A549 (cell line): Measurements from ENCODE around the gene DIS3L2. TPM values are rescaled to one million over a fixed set of nuclear protein-coding genes. Genes with fewer than 3 reads are reported as not detected.

Experiments used
- ATAC-seq, 2 experiments: fragments of 200-7000 bp in 1 of 2; fragments of >200 bp in 1 of 2; cut with Nextera tagmentation in 1 of 2; cut with Tn5 transposase in 1 of 2; 3 replicates each; pipeline versions ENCODE4 v1.8.0 to v1.9.1; 2018 to 2020; ENCODE audit warnings: mild to moderate bottlenecking in 1 of 2, moderate library complexity in 1 of 2
- CTCF ChIA-PET: fragments of 300-600 bp; sonication (Branson Sonifier 250); formaldehyde crosslinking; extraction: SDS; loops from one replicate; lab custom pipeline; 2021; ENCODE audit warnings: antibody characterized with exemption, inconsistent platforms; lab: Yijun Ruan, JAX
- POLR2A ChIA-PET: fragments of 350-600 bp; formaldehyde crosslinking; extraction: SDS; loops from one replicate; lab custom pipeline; 2021; ENCODE audit warnings: antibody characterized with exemption, inconsistent platforms; lab: Yijun Ruan, JAX
- DNase-seq, 2 experiments: peaks; one replicate each; pipeline versions ENCODE4 v3.0.0 to v3.0.0-alpha.2; 2011 to 2016; ENCODE audit warnings: low read depth in 1 of 2, low spot score in 1 of 2
- FAIRE-seq: peaks from 2 replicates; lab custom pipeline; 2011; peaks lifted over from hg19 to GRCh38; lab: Jason Lieb, UNC
- H3K27ac ChIP-seq, 2 experiments: fragments of >200 bp; sonication (Bioruptor Twin); formaldehyde crosslinking; 3 replicates each; pipeline ENCODE4 v1.5.1; 2016 to 2017
- H3K4me1 ChIP-seq: fragments of >200 bp; sonication (Bioruptor Twin); formaldehyde crosslinking; 3 replicates; pipeline ENCODE4 v1.6.1; 2016
- H3K4me2 ChIP-seq: fragments of >200 bp; sonication (Bioruptor Twin); formaldehyde crosslinking; 3 replicates; pipeline ENCODE4 v1.6.1; 2016
- H3K4me3 ChIP-seq: fragments of >200 bp; sonication (Bioruptor Twin); formaldehyde crosslinking; 3 replicates; pipeline ENCODE4 v1.5.1; 2016
- H3K9me3 ChIP-seq: fragments of >200 bp; sonication (Bioruptor Twin); formaldehyde crosslinking; 3 replicates; pipeline ENCODE4 v1.6.1; 2016
- CBX8 ChIP-seq: fragments of 200-600 bp; sonication (generic); IDR thresholded peaks from 2 replicates; pipeline ENCODE4 v1.6.1; 2016
- CEBPB ChIP-seq, 2 experiments: fragments of >200 bp in 1 of 2; sonication (Bioruptor Twin) in 1 of 2; formaldehyde crosslinking in 1 of 2; IDR thresholded peaks; 2 replicates each; pipeline ENCODE4 v1.6.1; 2012 to 2016
- EHMT2 ChIP-seq: fragments of 200-600 bp; sonication (generic); IDR thresholded peaks from 2 replicates; pipeline ENCODE4 v1.6.1; 2016; ENCODE audit warnings: antibody characterized with exemption, low read depth, mild to moderate bottlenecking, moderate library complexity
- HES2 ChIP-seq: fragments of >200 bp; sonication (Bioruptor Twin); formaldehyde crosslinking; IDR thresholded peaks from 2 replicates; pipeline ENCODE4 v1.6.1; 2016
- HOXB5 ChIP-seq: fragments of 250-450 bp; sonication (Bioruptor Pico); IDR thresholded peaks from 2 replicates; pipeline ENCODE4 v1.5.0; 2020; ENCODE audit warnings: mild to moderate bottlenecking, moderate library complexity
- JUNB ChIP-seq: fragments of >200 bp; sonication (Bioruptor Twin); formaldehyde crosslinking; IDR thresholded peaks from 2 replicates; pipeline ENCODE4 v1.6.1; 2016
- MAZ ChIP-seq: fragments of 150-350 bp; IDR thresholded peaks from 2 replicates; pipeline ENCODE4 v1.6.1; 2014; ENCODE audit warnings: antibody characterized with exemption, low read depth, low read length, borderline replicate concordance
- MYC ChIP-seq: IDR thresholded peaks from 2 replicates; pipeline ENCODE4 v1.6.1; 2012; ENCODE audit warnings: mild to moderate bottlenecking, inconsistent platforms, low read length, improper control_type of control experiment, borderline replicate concordance
- NPAS2 ChIP-seq: fragments of 250-450 bp; sonication (Bioruptor Pico); IDR thresholded peaks from 2 replicates; pipeline ENCODE4 v1.8.0; 2022; ENCODE audit warnings: mild to moderate bottlenecking, moderate library complexity, borderline replicate concordance
- RARB ChIP-seq: fragments of 250-450 bp; sonication (Bioruptor Pico); IDR thresholded peaks from 2 replicates; pipeline ENCODE4 v1.8.0; 2021; ENCODE audit warnings: mild to moderate bottlenecking, moderate library complexity
- RFX5 ChIP-seq: fragments of 450-650 bp; IDR thresholded peaks from 2 replicates; pipeline ENCODE4 v1.7.1; 2014; ENCODE audit warnings: antibody characterized with exemption, mild to moderate bottlenecking, moderate library complexity
- RNF2 ChIP-seq: fragments of 200-600 bp; sonication (generic); IDR thresholded peaks from 2 replicates; pipeline ENCODE4 v1.6.1; 2016; ENCODE audit warnings: low read depth, mild to moderate bottlenecking, antibody characterized with exemption, moderate library complexity, borderline replicate concordance
- ZNF302 ChIP-seq: fragments of 250-450 bp; sonication (Bioruptor Pico); IDR thresholded peaks from 2 replicates; pipeline ENCODE4 v1.9.0; 2021; ENCODE audit warnings: inconsistent platforms, mild to moderate bottlenecking, moderate library complexity
- ZSCAN20 ChIP-seq: fragments of 250-450 bp; sonication (Bioruptor Pico); IDR thresholded peaks from 2 replicates; pipeline ENCODE4 v1.8.0; 2022; ENCODE audit warnings: mild to moderate bottlenecking, moderate library complexity
- WGBS: methylation state at CpG from one replicate; pipeline ENCODE4 v1.1.6; 2017; ENCODE audit errors: missing lambda C conversion rate; 5-methylcytosine and 5-hydroxymethylcytosine counted together
- polyA plus RNA-seq, 4 experiments: library from polyadenylated mRNA; depleted of rRNA in 3 of 4; stranded (reverse); fragments of >200 nt; fragmentation: RNase III in 1 of 4; extraction: RNeasy Plus Mini Kit Qiagen cat#74134 plus additional on column Dnase treatment in 1 of 4; gene quantifications; 2 replicates in 3 of 4; 3 replicates in 1 of 4; pipeline ENCODE4 v1.2.3, GENCODE V29; 2011 to 2017
- TF ChIP-seq, protein P1 (sequence below): fragments of 250-450 bp; sonication (Bioruptor Pico); IDR thresholded peaks from 2 replicates; pipeline ENCODE4 v1.5.0; 2021; ENCODE audit warnings: mild to moderate bottlenecking, moderate library complexity, borderline replicate concordance
- TF ChIP-seq, protein P2 (sequence below): IDR thresholded peaks from 2 replicates; pipeline ENCODE4 v1.6.1; 2012; ENCODE audit warnings: low read depth, borderline replicate concordance
- TF ChIP-seq, protein P3 (sequence below): fragments of 150-350 bp; IDR thresholded peaks from 2 replicates; pipeline ENCODE4 v1.6.1; 2014; ENCODE audit warnings: low read depth, mild to moderate bottlenecking, low read length
- TF ChIP-seq, protein P4 (sequence below): fragments of >200 bp; sonication (Bioruptor Twin); formaldehyde crosslinking; IDR thresholded peaks from 3 replicates; pipeline ENCODE4 v1.5.1; 2016
- TF ChIP-seq, protein P5 (sequence below): fragments of >200 bp; sonication (Bioruptor Twin); formaldehyde crosslinking; IDR thresholded peaks from 3 replicates; pipeline ENCODE4 v1.6.1; 2016

The DIS3L2 gene
- polyA plus RNA-seq, 2 of the 4 experiments (the other 2 are of a cell fraction), result 14.9 to 15.4 TPM

DNA sequence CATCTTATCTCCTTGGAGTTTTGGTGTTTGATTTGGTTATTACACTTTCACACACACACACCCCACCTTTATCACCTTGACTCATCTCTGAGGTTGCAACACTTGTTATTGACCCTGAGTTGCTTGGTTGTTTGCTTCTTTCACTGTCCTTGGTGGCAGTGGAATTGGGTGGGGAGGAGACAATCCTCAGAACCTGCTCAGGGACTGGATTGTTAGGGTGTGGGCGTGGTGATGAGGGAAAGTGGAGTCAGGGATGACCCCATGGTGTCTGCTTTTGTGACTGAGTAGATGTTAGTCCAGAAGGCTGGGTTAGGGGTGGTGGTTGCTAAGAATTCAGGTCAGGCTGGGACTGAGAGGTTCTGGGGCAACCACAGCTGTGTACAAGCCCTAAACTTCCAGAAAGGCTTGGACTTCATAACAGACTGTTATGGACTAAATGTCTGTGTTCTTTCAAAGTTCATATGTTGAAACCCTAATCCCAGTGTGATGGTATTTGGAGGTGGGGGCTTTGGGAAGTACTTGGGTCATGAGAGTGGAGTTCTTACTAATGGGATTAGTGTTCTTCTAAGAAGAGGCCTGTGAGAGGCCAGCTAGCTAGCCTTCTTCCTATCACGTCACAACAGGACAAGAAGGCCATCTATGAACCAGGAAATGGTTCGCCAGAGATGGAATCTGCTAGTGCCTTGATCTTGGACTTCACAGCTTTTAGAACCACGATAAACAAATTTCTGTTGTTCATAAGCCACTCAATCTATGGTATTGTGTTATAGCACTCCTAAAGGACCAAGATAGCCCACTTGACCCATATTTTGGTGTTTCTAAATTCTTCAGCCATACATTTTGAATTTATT lies 3.4 kb upstream of the DIS3L2 start:
- Histone ChIP-seq H3K4me1 (peaks cover 12% of the 10 kb centered on the region; the same call in 2 of the 3 replicates), H3K4me3 (no peak overlapping the region), H3K27ac (no peak overlapping the region), H3K4me2 (no peak overlapping the region), H3K9me3 (no peaks in the 10 kb centered on the region)
- DNase-seq (no peak), ATAC-seq (no peak), FAIRE-seq (no peak)
- POLR2A ChIA-PET, result no interaction called here
- 59% methylated on average over 4 of the region's 4 CpGs for WGBS
- TF ChIP-seq MYC (no peak), ZSCAN20 (no peak), EHMT2 (no peak), ZNF302 (no peak), CBX8 (no peak), JUNB (no peak), CEBPB (IDR thresholded peaks at IDR 0.05) (no peak), RNF2 (no peak), HOXB5 (CRISPR knock-in tag) (no peak), RARB (CRISPR knock-in tag) (no peak), HES2 (no peak), RFX5 (no peak), NPAS2 (CRISPR knock-in tag) (no peak), MAZ (no peak)
- TF ChIP-seq, protein P1, sequence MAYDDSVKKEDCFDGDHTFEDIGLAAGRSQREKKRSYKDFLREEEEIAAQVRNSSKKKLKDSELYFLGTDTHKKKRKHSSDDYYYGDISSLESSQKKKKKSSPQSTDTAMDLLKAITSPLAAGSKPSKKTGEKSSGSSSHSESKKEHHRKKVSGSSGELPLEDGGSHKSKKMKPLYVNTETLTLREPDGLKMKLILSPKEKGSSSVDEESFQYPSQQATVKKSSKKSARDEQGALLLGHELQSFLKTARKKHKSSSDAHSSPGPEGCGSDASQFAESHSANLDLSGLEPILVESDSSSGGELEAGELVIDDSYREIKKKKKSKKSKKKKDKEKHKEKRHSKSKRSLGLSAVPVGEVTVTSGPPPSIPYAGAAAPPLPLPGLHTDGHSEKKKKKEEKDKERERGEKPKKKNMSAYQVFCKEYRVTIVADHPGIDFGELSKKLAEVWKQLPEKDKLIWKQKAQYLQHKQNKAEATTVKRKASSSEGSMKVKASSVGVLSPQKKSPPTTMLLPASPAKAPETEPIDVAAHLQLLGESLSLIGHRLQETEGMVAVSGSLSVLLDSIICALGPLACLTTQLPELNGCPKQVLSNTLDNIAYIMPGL (CRISPR knock-in tag), result no peak
- TF ChIP-seq, protein P2, sequence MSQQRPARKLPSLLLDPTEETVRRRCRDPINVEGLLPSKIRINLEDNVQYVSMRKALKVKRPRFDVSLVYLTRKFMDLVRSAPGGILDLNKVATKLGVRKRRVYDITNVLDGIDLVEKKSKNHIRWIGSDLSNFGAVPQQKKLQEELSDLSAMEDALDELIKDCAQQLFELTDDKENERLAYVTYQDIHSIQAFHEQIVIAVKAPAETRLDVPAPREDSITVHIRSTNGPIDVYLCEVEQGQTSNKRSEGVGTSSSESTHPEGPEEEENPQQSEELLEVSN, result no peak
- TF ChIP-seq, protein P3, sequence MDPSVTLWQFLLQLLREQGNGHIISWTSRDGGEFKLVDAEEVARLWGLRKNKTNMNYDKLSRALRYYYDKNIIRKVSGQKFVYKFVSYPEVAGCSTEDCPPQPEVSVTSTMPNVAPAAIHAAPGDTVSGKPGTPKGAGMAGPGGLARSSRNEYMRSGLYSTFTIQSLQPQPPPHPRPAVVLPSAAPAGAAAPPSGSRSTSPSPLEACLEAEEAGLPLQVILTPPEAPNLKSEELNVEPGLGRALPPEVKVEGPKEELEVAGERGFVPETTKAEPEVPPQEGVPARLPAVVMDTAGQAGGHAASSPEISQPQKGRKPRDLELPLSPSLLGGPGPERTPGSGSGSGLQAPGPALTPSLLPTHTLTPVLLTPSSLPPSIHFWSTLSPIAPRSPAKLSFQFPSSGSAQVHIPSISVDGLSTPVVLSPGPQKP, result no peak
- TF ChIP-seq, protein P4, sequence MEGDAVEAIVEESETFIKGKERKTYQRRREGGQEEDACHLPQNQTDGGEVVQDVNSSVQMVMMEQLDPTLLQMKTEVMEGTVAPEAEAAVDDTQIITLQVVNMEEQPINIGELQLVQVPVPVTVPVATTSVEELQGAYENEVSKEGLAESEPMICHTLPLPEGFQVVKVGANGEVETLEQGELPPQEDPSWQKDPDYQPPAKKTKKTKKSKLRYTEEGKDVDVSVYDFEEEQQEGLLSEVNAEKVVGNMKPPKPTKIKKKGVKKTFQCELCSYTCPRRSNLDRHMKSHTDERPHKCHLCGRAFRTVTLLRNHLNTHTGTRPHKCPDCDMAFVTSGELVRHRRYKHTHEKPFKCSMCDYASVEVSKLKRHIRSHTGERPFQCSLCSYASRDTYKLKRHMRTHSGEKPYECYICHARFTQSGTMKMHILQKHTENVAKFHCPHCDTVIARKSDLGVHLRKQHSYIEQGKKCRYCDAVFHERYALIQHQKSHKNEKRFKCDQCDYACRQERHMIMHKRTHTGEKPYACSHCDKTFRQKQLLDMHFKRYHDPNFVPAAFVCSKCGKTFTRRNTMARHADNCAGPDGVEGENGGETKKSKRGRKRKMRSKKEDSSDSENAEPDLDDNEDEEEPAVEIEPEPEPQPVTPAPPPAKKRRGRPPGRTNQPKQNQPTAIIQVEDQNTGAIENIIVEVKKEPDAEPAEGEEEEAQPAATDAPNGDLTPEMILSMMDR, result no peak
- TF ChIP-seq, protein P5, sequence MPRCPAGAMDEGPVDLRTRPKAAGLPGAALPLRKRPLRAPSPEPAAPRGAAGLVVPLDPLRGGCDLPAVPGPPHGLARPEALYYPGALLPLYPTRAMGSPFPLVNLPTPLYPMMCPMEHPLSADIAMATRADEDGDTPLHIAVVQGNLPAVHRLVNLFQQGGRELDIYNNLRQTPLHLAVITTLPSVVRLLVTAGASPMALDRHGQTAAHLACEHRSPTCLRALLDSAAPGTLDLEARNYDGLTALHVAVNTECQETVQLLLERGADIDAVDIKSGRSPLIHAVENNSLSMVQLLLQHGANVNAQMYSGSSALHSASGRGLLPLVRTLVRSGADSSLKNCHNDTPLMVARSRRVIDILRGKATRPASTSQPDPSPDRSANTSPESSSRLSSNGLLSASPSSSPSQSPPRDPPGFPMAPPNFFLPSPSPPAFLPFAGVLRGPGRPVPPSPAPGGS, result no peak
- CTCF ChIA-PET, result no interaction called here
